C1 segment of cervical spinal cord (tissue), 14 donors: ENCODE results near the gene INSIG1.
A peak's percentile ranks its signal among the peaks of the same experiment; 100 is the strongest.

ENCODE experiments used
- DNase-seq, 14 donors: peaks; one replicate each; lab custom pipeline; 2025; lab: John Stamatoyannopoulos, UW

INSIG1 gene

GRCh38 chr7:155349601-155350331 lies 52.1 kb downstream of the INSIG1 start:
- DNase-seq = no peak

DNA sequence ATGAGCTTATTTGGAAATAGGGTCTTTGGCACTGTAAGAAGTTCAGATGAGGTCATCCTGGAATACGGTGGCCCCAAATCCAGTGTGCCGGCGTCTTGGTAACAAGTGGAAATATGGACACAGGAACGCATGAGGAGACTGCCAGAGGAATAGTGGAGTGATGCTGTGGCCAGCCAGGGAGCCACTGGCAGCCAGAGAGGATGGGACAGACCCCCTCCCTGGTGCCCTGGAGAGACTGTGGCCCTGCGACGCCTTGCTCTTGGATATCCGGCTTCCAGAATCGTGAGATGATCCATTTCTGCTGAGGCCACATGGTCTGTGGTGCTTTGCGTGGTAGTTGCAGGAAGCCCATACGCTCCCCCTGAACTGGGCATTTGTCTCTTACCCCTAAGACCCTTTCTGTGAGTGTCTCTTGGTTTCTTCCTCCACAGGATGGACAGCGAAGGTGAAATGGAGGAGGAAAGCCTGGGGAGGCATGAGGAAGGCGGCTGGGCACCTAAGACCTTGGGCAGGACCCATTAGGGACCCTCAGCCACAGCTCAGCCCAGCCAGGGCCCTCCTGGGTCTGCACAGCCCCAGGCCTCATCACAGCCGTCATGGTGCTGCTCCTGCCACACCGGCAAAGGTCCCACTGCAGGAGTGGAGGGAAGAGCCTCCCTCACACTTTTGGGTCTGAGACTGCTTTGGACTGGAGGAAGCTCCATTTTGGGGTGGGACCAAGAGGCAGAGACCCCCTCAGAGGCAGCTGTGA lies 53.6 kb downstream of the INSIG1 start:
- no peak for DNase-seq

- no peak for DNase-seq
Measured at GRCh38 chr7:155352076-155352752, 54.5 kb downstream of the INSIG1 start.

DNA sequence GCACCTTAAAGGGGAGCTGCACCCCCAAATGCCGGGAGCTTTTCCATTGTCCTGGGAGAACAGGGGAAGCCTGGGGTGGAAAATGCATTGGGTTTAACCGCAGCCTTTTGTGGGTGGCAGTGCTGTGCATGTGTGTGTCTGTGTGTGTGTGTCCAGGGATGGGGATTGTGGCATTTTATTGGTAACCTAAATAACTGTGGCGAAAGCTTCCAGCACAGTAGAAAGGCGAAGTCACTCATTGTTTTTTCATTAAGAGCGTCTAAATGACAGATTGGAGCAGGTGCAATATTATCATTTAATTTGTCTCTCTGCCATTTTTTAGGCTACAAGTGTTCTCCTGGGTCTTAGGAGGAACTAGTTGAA lies 55.1 kb downstream of the INSIG1 start:
- no peak for DNase-seq

- no peak for DNase-seq
Measured at GRCh38 chr7:155353256-155353897, 55.7 kb downstream of the INSIG1 start.

DNA sequence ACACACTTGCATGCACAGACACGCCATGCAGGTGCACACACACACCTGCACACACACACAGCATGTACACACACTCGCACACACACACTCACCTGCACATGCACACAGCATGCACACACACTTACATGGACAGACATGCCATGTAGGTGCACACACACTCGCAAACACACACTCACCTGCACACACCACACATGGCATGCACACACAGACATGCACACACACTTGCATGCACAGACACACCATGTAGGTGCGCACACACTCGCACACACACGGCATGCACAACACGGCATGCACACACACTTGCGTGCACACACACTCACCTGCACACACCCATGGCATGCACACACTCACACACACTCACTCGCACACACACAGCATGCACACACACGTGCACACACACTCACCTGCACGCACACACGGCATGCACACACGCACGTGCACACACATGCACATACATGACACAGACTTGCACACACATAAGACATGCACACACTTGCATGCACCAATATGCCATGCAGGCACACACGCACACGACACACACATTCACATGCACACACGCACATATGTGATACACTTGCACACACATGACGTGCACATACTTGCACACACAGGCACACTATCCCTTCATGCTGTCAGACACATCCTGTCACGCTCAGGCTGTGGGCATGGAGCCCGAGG lies 56.8 kb downstream of the INSIG1 start:
- DNase-seq = no peak

DNA sequence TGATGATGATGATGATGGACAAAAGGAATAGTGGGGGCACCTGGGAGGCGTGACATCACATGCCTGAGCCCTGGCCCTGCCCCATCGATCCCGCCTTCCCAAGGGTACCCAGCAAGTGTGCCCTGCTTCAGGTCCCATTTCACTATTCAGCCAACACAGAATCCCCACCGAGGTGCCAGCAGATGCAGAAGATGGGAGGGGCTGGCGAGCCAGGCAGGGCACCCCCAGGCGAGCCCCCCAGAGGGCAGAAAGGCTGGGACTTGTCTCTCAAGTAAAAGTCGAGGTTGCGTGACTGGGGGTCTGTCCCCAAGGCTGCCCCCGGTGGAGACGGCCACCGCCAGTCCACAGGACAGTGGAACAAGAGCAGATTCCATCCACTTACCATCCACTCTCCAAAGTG lies 57.5 kb downstream of the INSIG1 start:
- no peak for DNase-seq

- no peak for DNase-seq
Measured at GRCh38 chr7:155355745-155356144, 58.1 kb downstream of the INSIG1 start.

- peak in 1 of 14 donors; percentile 9 for DNase-seq
Measured at GRCh38 chr7:155356323-155357105, 58.8 kb downstream of the INSIG1 start.

GRCh38 chr7:155357573-155358041 lies 59.9 kb downstream of the INSIG1 start:
- no peak for DNase-seq

DNA sequence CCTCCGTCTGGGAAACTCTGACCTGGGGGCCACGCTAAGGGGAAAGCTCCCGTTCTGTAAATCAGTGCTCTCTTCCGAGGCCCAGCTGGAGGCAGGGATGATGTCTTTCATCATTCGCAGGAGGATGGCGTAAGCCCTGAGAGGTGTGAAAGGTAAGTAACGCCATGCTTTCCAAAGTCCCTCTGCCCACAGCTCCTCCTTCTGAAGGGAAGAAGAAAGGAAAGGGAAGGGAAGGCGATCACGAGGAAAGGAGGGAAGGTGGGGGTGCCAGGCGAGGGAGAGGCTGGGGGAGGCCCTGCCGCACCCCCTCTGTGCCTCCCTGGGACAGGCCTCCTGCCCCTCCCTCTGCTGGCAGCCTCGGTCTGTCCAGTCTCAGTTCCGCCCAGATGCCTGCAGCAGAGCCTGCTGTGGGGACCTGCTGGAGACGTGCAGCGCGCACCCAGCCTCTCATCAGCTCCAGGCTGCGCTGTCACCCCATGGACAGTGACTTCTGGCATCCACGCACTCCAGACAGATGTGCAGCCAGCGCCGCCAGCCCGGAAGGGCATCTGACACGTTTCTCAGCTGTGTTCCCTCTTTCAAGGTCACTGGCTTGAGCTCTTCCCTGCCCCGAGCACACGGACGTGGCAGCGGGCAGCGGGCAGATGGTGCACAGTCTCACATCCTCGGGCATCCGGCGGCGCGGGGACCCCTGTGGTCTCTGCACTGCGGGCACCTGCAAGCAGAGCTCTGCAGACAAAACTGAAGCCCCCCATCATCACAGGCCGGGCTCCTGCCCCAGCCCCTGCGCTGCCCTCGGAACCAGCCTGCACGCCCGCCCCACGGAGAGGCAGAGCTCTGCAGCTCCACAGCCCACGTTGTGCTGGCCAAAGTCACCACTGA lies 60.6 kb downstream of the INSIG1 start:
- no peak for DNase-seq

DNA sequence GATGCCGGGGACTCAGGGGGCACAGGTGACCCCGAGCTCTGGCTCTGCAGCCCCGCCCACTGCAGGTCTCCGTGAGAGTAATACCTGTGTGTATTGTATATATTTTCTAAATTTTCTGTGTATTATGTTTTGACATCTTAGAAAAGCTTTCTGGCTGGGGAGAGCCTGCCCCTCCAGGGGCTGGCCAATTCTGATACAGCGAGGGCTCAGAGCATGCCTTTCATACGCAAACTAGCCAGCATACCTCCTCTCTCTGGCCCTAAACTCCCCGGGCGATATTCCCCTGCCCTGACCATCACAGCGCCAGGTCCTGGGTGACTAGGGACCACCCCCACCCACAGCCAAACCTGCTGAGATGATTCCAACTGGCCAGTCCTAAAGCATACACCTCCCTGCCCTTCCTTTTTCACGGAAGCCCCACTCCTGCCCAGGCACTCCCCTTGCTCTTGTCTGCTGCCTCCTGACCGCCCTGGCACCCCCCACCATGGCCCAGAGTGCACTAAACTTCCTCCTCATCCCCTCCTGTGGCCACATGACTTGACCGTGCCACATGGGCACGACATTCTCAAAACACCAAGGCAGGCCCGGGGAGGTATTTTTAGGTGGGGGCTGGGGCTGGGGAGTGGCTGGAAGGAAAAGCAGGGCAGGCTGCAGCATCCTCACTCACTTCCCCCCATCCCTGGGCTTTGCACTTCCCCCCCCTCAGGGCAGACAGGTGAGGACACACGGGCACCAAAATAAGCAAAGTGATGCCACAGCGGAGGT lies 61.5 kb downstream of the INSIG1 start:
- no peak for DNase-seq
